ENCODE data around the gene PYGB. TPM values are rescaled to one million over a fixed set of nuclear protein-coding genes. Genes with fewer than 3 reads are reported as not detected.

PYGB gene
- total RNA-seq, 1 experiment from 2014 or later, result 435 TPM

GRCh38 chr20:25287631-25288290 is 39.9 kb downstream of the PYGB start:
- POLR2A ChIA-PET, result interaction anchor here (0.6 to 2.2 kb wide), 5 partner anchors 8 to 563 kb away, joined by 3 to 7 read pairs (median 4); partner anchors contain the start of gene ENTPD6
- Mint-ChIP-seq H3K36me3 (ENCODE audit: insufficient read depth, unreplicated experiment) (peaks cover 100% of the 10 kb centered on the region), H3K4me3 (ENCODE audit: unreplicated experiment) (no peak overlapping the region), H3K9me3 (ENCODE audit: unreplicated experiment) (no peaks in the 10 kb centered on the region), H3K4me1 (ENCODE audit: insufficient read depth, unreplicated experiment) (peaks cover 9% of the 10 kb centered on the region), H3K27me3 (ENCODE audit: insufficient read depth, unreplicated experiment) (no peaks in the 10 kb centered on the region), H3K27ac (ENCODE audit: low read depth, unreplicated experiment) (no peak overlapping the region)
- TSS peak; percentile 2 for BruUV-seq (replicated peaks)
- CTCF ChIA-PET, result interaction anchor here (0.6 to 2.2 kb wide), 3 partner anchors 21 to 112 kb away, joined by 3 to 7 read pairs (median 5); no protein-coding TSS in a partner anchor
- intact Hi-C loops (cut with micrococcal nuclease), result no loop called here
- DNase-seq (ENCODE audit: unreplicated experiment), result no peak
- TF ChIP-seq, protein P1, sequence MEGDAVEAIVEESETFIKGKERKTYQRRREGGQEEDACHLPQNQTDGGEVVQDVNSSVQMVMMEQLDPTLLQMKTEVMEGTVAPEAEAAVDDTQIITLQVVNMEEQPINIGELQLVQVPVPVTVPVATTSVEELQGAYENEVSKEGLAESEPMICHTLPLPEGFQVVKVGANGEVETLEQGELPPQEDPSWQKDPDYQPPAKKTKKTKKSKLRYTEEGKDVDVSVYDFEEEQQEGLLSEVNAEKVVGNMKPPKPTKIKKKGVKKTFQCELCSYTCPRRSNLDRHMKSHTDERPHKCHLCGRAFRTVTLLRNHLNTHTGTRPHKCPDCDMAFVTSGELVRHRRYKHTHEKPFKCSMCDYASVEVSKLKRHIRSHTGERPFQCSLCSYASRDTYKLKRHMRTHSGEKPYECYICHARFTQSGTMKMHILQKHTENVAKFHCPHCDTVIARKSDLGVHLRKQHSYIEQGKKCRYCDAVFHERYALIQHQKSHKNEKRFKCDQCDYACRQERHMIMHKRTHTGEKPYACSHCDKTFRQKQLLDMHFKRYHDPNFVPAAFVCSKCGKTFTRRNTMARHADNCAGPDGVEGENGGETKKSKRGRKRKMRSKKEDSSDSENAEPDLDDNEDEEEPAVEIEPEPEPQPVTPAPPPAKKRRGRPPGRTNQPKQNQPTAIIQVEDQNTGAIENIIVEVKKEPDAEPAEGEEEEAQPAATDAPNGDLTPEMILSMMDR (IDR thresholded peaks at IDR 0.05; ENCODE audit: unreplicated experiment), result no peak

- DNase-seq (ENCODE audit: unreplicated experiment), result no peak
- H3K4me3 Mint-ChIP-seq (ENCODE audit: unreplicated experiment), result no peak overlapping the region
- no TSS peak for BruUV-seq (replicated peaks)
- H3K27me3 Mint-ChIP-seq (ENCODE audit: insufficient read depth, unreplicated experiment), result no peaks in the 10 kb centered on the region
- H3K9me3 Mint-ChIP-seq (ENCODE audit: unreplicated experiment), result no peaks in the 10 kb centered on the region
- intact Hi-C loops (cut with micrococcal nuclease), result no loop called here
- TF ChIP-seq, protein P1 (IDR thresholded peaks at IDR 0.05; ENCODE audit: unreplicated experiment), result no peak
- H3K4me1 Mint-ChIP-seq (ENCODE audit: insufficient read depth, unreplicated experiment), result peaks cover 15% of the 10 kb centered on the region
- ChIA-PET POLR2A (interaction anchor here (0.6 to 2.2 kb wide), 3 partner anchors 12 to 118 kb away, joined by 3 to 7 read pairs (median 3); partner anchors contain the start of gene ENTPD6), CTCF (interaction anchor here (0.6 to 2.2 kb wide), 5 partner anchors 13 to 1808 kb away, joined by 3 to 7 read pairs (median 3); no protein-coding TSS in a partner anchor)
- H3K27ac Mint-ChIP-seq (ENCODE audit: low read depth, unreplicated experiment), result peak overlapping the region; percentile 58
- peaks cover 100% of the 10 kb centered on the region for H3K36me3 Mint-ChIP-seq (ENCODE audit: insufficient read depth, unreplicated experiment)
Measured at GRCh38 chr20:25288291-25289181, 40.7 kb downstream of the PYGB start.

DNA sequence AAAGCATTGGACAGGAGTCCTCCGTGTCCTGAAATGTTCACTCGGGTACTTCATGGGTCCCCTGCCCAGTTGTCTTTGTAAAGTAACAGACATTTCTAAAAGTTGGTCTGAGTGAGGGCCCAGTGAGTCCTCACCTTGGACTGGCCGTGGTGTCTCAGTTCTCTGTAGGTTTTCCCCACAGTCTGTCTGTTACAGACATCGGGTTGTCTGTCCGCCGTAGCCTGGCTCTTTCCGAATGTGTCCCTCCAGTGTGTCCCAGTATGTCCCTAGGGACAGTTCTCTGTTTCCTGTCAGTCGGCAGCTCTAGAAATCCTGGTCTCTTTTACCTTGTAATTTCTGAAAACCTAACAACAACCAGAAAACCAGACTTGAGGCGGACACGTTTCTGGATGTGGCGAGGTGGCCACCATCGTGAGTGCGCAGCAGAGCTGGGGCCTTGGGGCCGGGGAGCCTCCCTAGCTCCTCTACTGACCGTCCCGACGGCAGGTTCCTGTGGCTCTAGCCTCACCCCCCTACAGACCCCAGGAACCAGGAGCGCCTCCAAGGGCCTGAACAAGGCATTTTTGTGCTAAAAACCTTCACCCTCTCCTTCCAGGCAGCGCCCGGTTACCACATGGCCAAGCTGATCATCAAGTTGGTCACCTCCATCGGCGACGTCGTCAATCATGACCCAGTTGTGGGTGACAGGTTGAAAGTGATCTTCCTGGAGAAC is 42.2 kb downstream of the PYGB start:
- no peaks in the 10 kb centered on the region for H3K9me3 Mint-ChIP-seq (ENCODE audit: unreplicated experiment)
- peaks cover 18% of the 10 kb centered on the region for H3K4me1 Mint-ChIP-seq (ENCODE audit: insufficient read depth, unreplicated experiment)
- no peak for DNase-seq (ENCODE audit: unreplicated experiment)
- H3K36me3 Mint-ChIP-seq (ENCODE audit: insufficient read depth, unreplicated experiment), result peaks cover 100% of the 10 kb centered on the region
- peak overlapping the region; percentile 58 for H3K27ac Mint-ChIP-seq (ENCODE audit: low read depth, unreplicated experiment)
- no peaks in the 10 kb centered on the region for H3K27me3 Mint-ChIP-seq (ENCODE audit: insufficient read depth, unreplicated experiment)
- BruUV-seq (replicated peaks), result no TSS peak
- CTCF ChIA-PET, result interaction anchor here (1.0 to 1.1 kb wide), 3 partner anchors 8 to 101 kb away, joined by 3 to 5 read pairs (median 3); partner anchors contain the start of gene ABHD12
- TF ChIP-seq, protein P1 (IDR thresholded peaks at IDR 0.05; ENCODE audit: unreplicated experiment), result no peak
- POLR2A ChIA-PET, result interaction anchor here (0.6 to 1.6 kb wide), 4 partner anchors 9 to 187 kb away, joined by 3 to 7 read pairs (median 3); no protein-coding TSS in a partner anchor
- intact Hi-C loops (cut with micrococcal nuclease), result no loop called here
- no peak overlapping the region for H3K4me3 Mint-ChIP-seq (ENCODE audit: unreplicated experiment)

Measured in MCF 10A (cell line).